ENCODE measurements around the gene GON4L.
"Not testable (repeated sequence)": the region's sequence is repeated elsewhere in the genome, so short reads cannot be mapped to it uniquely, and the experiment has no call there.

GON4L gene

GRCh38 chr1:155873860-155874259 is 16.8 kb upstream of the GON4L start:
- DNase-seq, result no peak

- no peak for DNase-seq
These were observed 15.5 kb upstream of the GON4L start for GRCh38 chr1:155872527-155872926.

GRCh38 chr1:155871390-155871789 is 14.4 kb upstream of the GON4L start:
- no peak for DNase-seq

GRCh38 chr1:155867766-155868165 is 10.8 kb upstream of the GON4L start:
- DNase-seq, result no peak

- DNase-seq, result no peak
These were observed 7.4 kb upstream of the GON4L start for GRCh38 chr1:155864393-155864792.

GRCh38 chr1:155861896-155862295 is 4.9 kb upstream of the GON4L start:
- no peak for DNase-seq

- DNase-seq, result no peak
These were observed 4.0 kb upstream of the GON4L start for GRCh38 chr1:155860970-155861510.

- DNase-seq, result peak; percentile 36 to 41
These were observed 3.2 kb upstream of the GON4L start for GRCh38 chr1:155859881-155860871.

- peak; percentile 91 to 94 for DNase-seq
These were observed 2.3 kb upstream of the GON4L start, which contains the start of gene SYT11 for GRCh38 chr1:155859234-155859829. Gene SYT11 (plus strand): TSS chr1:155859567. CDS start chr1:155859762, 195 bp downstream.

- DNase-seq, result peak in 1 of 2 experiments; percentile 6
These were observed 1.8 kb upstream of the GON4L start for GRCh38 chr1:155858800-155859233.

GRCh38 chr1:155856257-155856974 is 598 bp downstream of the GON4L start:
- DNase-seq, result no peak

GRCh38 chr1:155850345-155850744 is 6.7 kb downstream of the GON4L start:
- no peak for DNase-seq

GRCh38 chr1:155847823-155848529 is 9.0 kb downstream of the GON4L start:
- DNase-seq, result no peak

GRCh38 chr1:155844860-155845421 is 12.1 kb downstream of the GON4L start:
- DNase-seq, result no peak

- no peak for DNase-seq
These were observed 16.6 kb downstream of the GON4L start for GRCh38 chr1:155840386-155840785.

- DNase-seq, result no peak
These were observed 21.5 kb downstream of the GON4L start for GRCh38 chr1:155835548-155835947.

GRCh38 chr1:155834927-155835399 is 22.1 kb downstream of the GON4L start:
- DNase-seq, result not testable (repeated sequence)

GRCh38 chr1:155834296-155834926 is 22.6 kb downstream of the GON4L start:
- no peak for DNase-seq

- DNase-seq, result no peak
These were observed 23.2 kb downstream of the GON4L start for GRCh38 chr1:155833665-155834295.

- DNase-seq, result no peak
These were observed 25.6 kb downstream of the GON4L start for GRCh38 chr1:155831279-155831976.

Data from stimulated activated CD4-positive, alpha-beta T cell treated with anti-CD3 and anti-CD28 coated beads, Interleukin-4, amount 100 ng/mL, for 4 hours (primary cell).